Coronary artery (tissue), 2 donors: ENCODE data around the gene SCN9A.

Experiments used
- DNase-seq: peaks from one replicate; pipeline ENCODE4 v3.0.0-alpha.2; 2017; ENCODE audit warnings: low spot score
- H3K27ac ChIP-seq, 2 donors: fragments of 200-600 bp; sonication (generic); one replicate each; pipeline ENCODE4 v1.5.1; 2016 to 2019
- H3K4me3 ChIP-seq: fragments of 200-600 bp; sonication (generic); 2 replicates; pipeline ENCODE4 v1.5.1; 2016; ENCODE audit warnings: mild to moderate bottlenecking, moderate library complexity
- TF ChIP-seq, protein P1 (sequence below): fragments of 200-600 bp; sonication (generic); IDR thresholded peaks from one replicate; pipeline ENCODE4 v1.5.1; 2019; ENCODE audit warnings: antibody characterized with exemption

Gene SCN9A

GRCh38 chr2:166351319-166351718 is 24.4 kb downstream of the SCN9A start:
- TF ChIP-seq, protein P1, sequence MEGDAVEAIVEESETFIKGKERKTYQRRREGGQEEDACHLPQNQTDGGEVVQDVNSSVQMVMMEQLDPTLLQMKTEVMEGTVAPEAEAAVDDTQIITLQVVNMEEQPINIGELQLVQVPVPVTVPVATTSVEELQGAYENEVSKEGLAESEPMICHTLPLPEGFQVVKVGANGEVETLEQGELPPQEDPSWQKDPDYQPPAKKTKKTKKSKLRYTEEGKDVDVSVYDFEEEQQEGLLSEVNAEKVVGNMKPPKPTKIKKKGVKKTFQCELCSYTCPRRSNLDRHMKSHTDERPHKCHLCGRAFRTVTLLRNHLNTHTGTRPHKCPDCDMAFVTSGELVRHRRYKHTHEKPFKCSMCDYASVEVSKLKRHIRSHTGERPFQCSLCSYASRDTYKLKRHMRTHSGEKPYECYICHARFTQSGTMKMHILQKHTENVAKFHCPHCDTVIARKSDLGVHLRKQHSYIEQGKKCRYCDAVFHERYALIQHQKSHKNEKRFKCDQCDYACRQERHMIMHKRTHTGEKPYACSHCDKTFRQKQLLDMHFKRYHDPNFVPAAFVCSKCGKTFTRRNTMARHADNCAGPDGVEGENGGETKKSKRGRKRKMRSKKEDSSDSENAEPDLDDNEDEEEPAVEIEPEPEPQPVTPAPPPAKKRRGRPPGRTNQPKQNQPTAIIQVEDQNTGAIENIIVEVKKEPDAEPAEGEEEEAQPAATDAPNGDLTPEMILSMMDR, result no peak
- Histone ChIP-seq H3K27ac (no peak overlapping the region), H3K4me3 (no peak overlapping the region)
- DNase-seq, result no peak

GRCh38 chr2:166350525-166350924 is 25.2 kb downstream of the SCN9A start:
- no peak overlapping the region for H3K27ac ChIP-seq
- TF ChIP-seq, protein P1, result no peak

GRCh38 chr2:166344286-166345113 is 31.2 kb downstream of the SCN9A start:
- no peak for DNase-seq

More at GRCh38 chr2:166350525-166350924, 25.2 kb downstream of the SCN9A start:
- DNase-seq, result no peak
- no peak overlapping the region for H3K4me3 ChIP-seq

DNA sequence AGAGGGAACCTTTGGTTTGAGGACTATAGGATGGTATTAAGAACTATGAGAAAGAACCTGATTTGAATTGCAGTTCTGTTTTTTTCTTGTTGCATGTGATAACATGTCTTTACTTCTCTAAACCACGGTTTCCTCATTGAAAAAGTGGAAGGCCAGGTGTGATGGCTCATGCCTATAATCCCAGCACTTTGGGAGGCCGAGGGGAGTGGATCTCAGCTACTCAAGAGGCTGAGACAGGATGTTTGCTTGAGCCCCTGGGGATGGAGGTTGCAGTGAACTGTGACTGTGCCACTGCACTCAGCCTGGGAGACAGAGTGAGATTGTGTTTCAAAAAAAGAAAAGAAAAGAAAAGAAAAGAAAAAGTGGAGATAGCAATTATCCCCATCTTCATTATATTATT is 32.3 kb downstream of the SCN9A start:
- no peak overlapping the region for H3K4me3 ChIP-seq
- DNase-seq, result no peak
- TF ChIP-seq, protein P1, result no peak

More at GRCh38 chr2:166344286-166345113, 31.2 kb downstream of the SCN9A start:
- H3K4me3 ChIP-seq, result no peak overlapping the region
- TF ChIP-seq, protein P1, result no peak
- no peak overlapping the region for H3K27ac ChIP-seq

GRCh38 chr2:166341426-166341825 is 34.3 kb downstream of the SCN9A start:
- DNase-seq, result no peak

More for the DNA sequence above, 32.3 kb downstream of the SCN9A start:
- H3K27ac ChIP-seq, result no peak overlapping the region

GRCh38 chr2:166338831-166339339 is 36.9 kb downstream of the SCN9A start:
- Histone ChIP-seq H3K27ac (no peak overlapping the region), H3K4me3 (no peak overlapping the region)
- DNase-seq, result no peak
- TF ChIP-seq, protein P1, result no peak

More at GRCh38 chr2:166341426-166341825, 34.3 kb downstream of the SCN9A start:
- H3K27ac ChIP-seq, result no peak overlapping the region
- TF ChIP-seq, protein P1, result no peak
- H3K4me3 ChIP-seq, result no peak overlapping the region

DNA sequence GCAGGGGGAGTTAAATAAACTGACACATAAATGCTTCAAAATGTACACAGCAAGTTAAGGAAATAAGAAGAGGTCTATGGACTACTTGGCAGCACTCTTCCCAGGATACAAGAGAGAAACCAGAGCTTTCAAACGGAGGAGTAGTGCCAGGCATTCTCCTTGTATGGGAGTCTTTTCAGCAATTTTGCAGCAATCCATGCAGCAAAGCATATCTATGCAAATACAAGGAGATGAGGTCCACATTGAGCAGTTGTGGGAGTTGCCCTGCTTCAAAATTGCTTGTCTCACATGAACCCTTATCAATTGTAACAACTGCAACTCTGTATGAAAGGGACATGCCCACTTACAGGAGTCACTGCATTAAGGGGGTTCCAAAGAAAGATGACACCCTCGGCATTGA is 37.8 kb downstream of the SCN9A start:
- DNase-seq, result no peak
- H3K27ac ChIP-seq, result no peak overlapping the region
- TF ChIP-seq, protein P1, result no peak
- H3K4me3 ChIP-seq, result no peak overlapping the region
